Endothelial cell of umbilical vein (primary cell): Measurements from ENCODE around the gene SLC25A34. TPM values are rescaled to one million over a fixed set of nuclear protein-coding genes. Genes with fewer than 3 reads are reported as not detected.

ENCODE experiments used
- BruUV-seq: library from RNA; stranded (reverse); fragments of 400-500 nt; replicated peaks from 2 replicates; lab custom pipeline; 2021; lab: Mats Ljungman, UMichigan
- CTCF ChIA-PET: fragments of 300-600, 350-600 bp; sonication (Branson Sonifier 250); formaldehyde crosslinking; loops from one replicate; lab custom pipeline; 2021; ENCODE audit warnings: antibody characterized with exemption, inconsistent platforms; lab: Charles Lee
- POLR2A ChIA-PET: fragments of 300-600, 350-600 bp; sonication (Branson Sonifier 250); formaldehyde crosslinking; loops from one replicate; lab custom pipeline; 2021; ENCODE audit warnings: antibody characterized with exemption, inconsistent platforms; lab: Charles Lee
- DNase-seq: peaks from one replicate; pipeline ENCODE4 v3.0.0-alpha.2; 2011; ENCODE audit warnings: low read depth, low spot score
- FAIRE-seq: peaks from 2 replicates; lab custom pipeline; 2011; peaks lifted over from hg19 to GRCh38; lab: Jason Lieb, UNC
- H2AFZ ChIP-seq: 2 replicates; pipeline ENCODE4 v1.6.0; 2012; ENCODE audit warnings: low read depth, low read length, control low read depth, inconsistent platforms
- H3K27ac ChIP-seq: 2 replicates; pipeline ENCODE4 v1.5.1; 2011; ENCODE audit warnings: low read depth, mild to moderate bottlenecking, control low read depth, low read length, moderate library complexity; ENCODE audit not compliant: insufficient read depth
- H3K27me3 ChIP-seq, 2 experiments: 2 replicates each; pipeline versions ENCODE4 v1.6.0 to v1.6.1; 2011; ENCODE audit warnings: low read length in 2 of 2, mixed read lengths in 1 of 2; ENCODE audit not compliant: control insufficient read depth in 2 of 2, insufficient read depth in 2 of 2
- H3K36me3 ChIP-seq, 2 experiments: 2 replicates in 1 of 2; 3 replicates in 1 of 2; pipeline ENCODE4 v1.5.1; 2011; ENCODE audit warnings: low read length in 2 of 2, mild to moderate bottlenecking in 1 of 2, moderate library complexity in 1 of 2; ENCODE audit not compliant: control insufficient read depth in 2 of 2, insufficient read depth in 2 of 2; ENCODE audit errors: extremely low read depth in 1 of 2
- H3K4me1 ChIP-seq: 3 replicates; pipeline ENCODE4 v1.5.1; 2011; ENCODE audit warnings: mild to moderate bottlenecking, low read length; ENCODE audit not compliant: control insufficient read depth, insufficient read depth; ENCODE audit errors: extremely low read depth
- H3K4me2 ChIP-seq: 2 replicates; pipeline ENCODE4 v1.6.1; 2011; ENCODE audit warnings: low read length, control low read depth, mixed read lengths; ENCODE audit not compliant: insufficient read depth
- H3K4me3 ChIP-seq, 3 experiments: fragments of 200-600 bp in 1 of 3; sonication (generic), shearing (Covaris generic) in 1 of 3; replicated peaks in 1 of 3; 2 replicates each; pipeline ENCODE4 v1.5.1; 2011 to 2016; ENCODE audit warnings: control low read depth in 3 of 3, low read length in 3 of 3, mild to moderate bottlenecking in 2 of 3, inconsistent platforms in 1 of 3, low read depth in 1 of 3, moderate library complexity in 1 of 3; ENCODE audit not compliant: insufficient read depth in 1 of 3
- H3K79me2 ChIP-seq: 2 replicates; pipeline ENCODE4 v1.6.0; 2012; ENCODE audit warnings: low read length, inconsistent platforms; ENCODE audit not compliant: control insufficient read depth, insufficient read depth
- H3K9ac ChIP-seq: replicated peaks from 2 replicates; pipeline ENCODE3; 2011; ENCODE audit warnings: low read length, control low read depth; ENCODE audit not compliant: insufficient read depth; ENCODE audit errors: extremely low read depth
- H3K9me1 ChIP-seq: replicated peaks from 3 replicates; pipeline ENCODE4 v1.6.0; 2011; ENCODE audit warnings: mild to moderate bottlenecking, low read length; ENCODE audit not compliant: control insufficient read depth, insufficient read depth; ENCODE audit errors: extremely low read depth
- H3K9me3 ChIP-seq: replicated peaks from 2 replicates; pipeline ENCODE4 v1.5.1; 2012; ENCODE audit warnings: low read length, inconsistent platforms; ENCODE audit not compliant: control insufficient read depth, insufficient read depth
- H4K20me1 ChIP-seq: replicated peaks from 2 replicates; pipeline ENCODE3; 2011; ENCODE audit warnings: mild to moderate bottlenecking, low read length; ENCODE audit not compliant: control insufficient read depth, insufficient read depth; ENCODE audit errors: extremely low read depth
- EZH2 ChIP-seq: IDR thresholded peaks from 2 replicates; pipeline ENCODE4 v1.6.1; 2012; ENCODE audit warnings: borderline replicate concordance, low read depth, mild to moderate bottlenecking, moderate library complexity, low read length, inconsistent platforms; ENCODE audit not compliant: severe bottlenecking
- GATA2 ChIP-seq: IDR thresholded peaks from 2 replicates; pipeline ENCODE4 v1.7.0; 2011; ENCODE audit warnings: low read depth, mild to moderate bottlenecking, moderate library complexity, mixed read lengths, low read length; ENCODE audit not compliant: insufficient read length, insufficient read depth
- MYC ChIP-seq: IDR thresholded peaks from one replicate; pipeline ENCODE4 v1.6.1; 2011; ENCODE audit warnings: mild to moderate bottlenecking, low read depth, low read length
- POLR2A ChIP-seq: IDR thresholded peaks from 2 replicates; pipeline ENCODE4 v1.6.1; 2012; ENCODE audit warnings: low read depth, mild to moderate bottlenecking, control low read depth, low read length
- POLR2AphosphoS5 ChIP-seq: IDR thresholded peaks from 2 replicates; pipeline ENCODE4 v1.6.1; 2012; ENCODE audit warnings: low read depth, mild to moderate bottlenecking, control low read depth, low read length, moderate library complexity; ENCODE audit not compliant: insufficient read depth
- dilution Hi-C: fragments of 300-500 bp; cut with MboI; formaldehyde crosslinking; loops from one replicate; pipeline ENCODE4 v1.15.0; 2019; ENCODE audit warnings: low sequenced_read_pairs; ENCODE audit not compliant: extremely low pct_ligation_motif_present
- intact Hi-C: fragments of 100-400 bp; cut with micrococcal nuclease; formaldehyde crosslinking; loops from one replicate; pipeline ENCODE4 v1.10.0; 2022
- polyA plus RNA-seq, 4 experiments: library from polyadenylated mRNA; depleted of rRNA in 3 of 4; stranded (reverse) in 3 of 4; unstranded in 1 of 4; fragments of >200 nt; gene quantifications; 2 replicates each; pipeline versions ENCODE4 v1.2.1 to v1.2.3, GENCODE V29; 2011 to 2012; ENCODE audit warnings: missing spikeins in 1 of 4
- total RNA-seq: library from RNA; stranded (reverse); gene quantifications from 2 replicates; pipeline ENCODE4 v1.2.3, GENCODE V29; 2021

Gene SLC25A34
- total and polyA plus RNA-seq, 2 donors (not counting 3 experiments of a cell fraction or from before 2014, with no cell fraction given): 0.90 to 1.1 TPM

- no peak for TF ChIP-seq GATA2
- TF ChIP-seq POLR2AphosphoS5: peak; percentile 61
- TF ChIP-seq POLR2A: peak; percentile 30
- Histone ChIP-seq H3K4me3 (no peak overlapping the region), H2AFZ (no peak overlapping the region), H3K79me2 (peaks cover 84% of the 10 kb centered on the region), H3K4me1 (peaks cover 40% of the 10 kb centered on the region), H3K4me2 (no peak overlapping the region), H3K36me3 (peaks cover 30 to 53% of the 10 kb centered on the region in 2 experiments), H3K9ac (no peak overlapping the region), H3K9me1 (no peaks in the 10 kb centered on the region), H4K20me1 (no peaks in the 10 kb centered on the region), H3K9me3 (no peaks in the 10 kb centered on the region), H3K27ac (peak overlapping the region; percentile 30), H3K27me3 (no peaks in the 10 kb centered on the region)
- POLR2A ChIA-PET: interaction anchor here (0.7 to 1.2 kb wide), 3 partner anchors 9 to 16 kb away, joined by 3 to 4 read pairs (median 3); no protein-coding TSS in a partner anchor
- CTCF ChIA-PET: interaction anchor here (0.6 to 1.5 kb wide), 5 partner anchors 8 to 26 kb away, joined by 3 to 8 read pairs (median 3); no protein-coding TSS in a partner anchor
- no peak for DNase-seq
- FAIRE-seq: peak; percentile 49
- no TSS peak for BruUV-seq
- intact Hi-C loops: no loop called here
- dilution Hi-C loops: no loop called here
These were observed 29.6 kb downstream of the SLC25A34 start for GRCh38 chr1:15765495-15766194.

- Histone ChIP-seq H3K9ac (no peak overlapping the region), H3K79me2 (peaks cover 73% of the 10 kb centered on the region), H3K4me1 (peaks cover 20% of the 10 kb centered on the region), H4K20me1 (no peaks in the 10 kb centered on the region), H3K9me1 (no peaks in the 10 kb centered on the region), H3K27ac (no peak overlapping the region), H3K27me3 (no peaks in the 10 kb centered on the region), H3K9me3 (no peaks in the 10 kb centered on the region), H3K4me3 (no peak overlapping the region), H3K36me3 (peaks cover 43 to 63% of the 10 kb centered on the region in 2 experiments), H3K4me2 (no peak overlapping the region), H2AFZ (no peak overlapping the region)
- intact Hi-C loops: no loop called here
- CTCF ChIA-PET: no interaction called here
- BruUV-seq: no TSS peak
- dilution Hi-C loops: no loop called here
- POLR2A ChIA-PET: no interaction called here
- no peak for DNase-seq
- TF ChIP-seq POLR2A (no peak), GATA2 (no peak), MYC (no peak), EZH2 (no peak)
- FAIRE-seq: no peak
These were observed 31.9 kb downstream of the SLC25A34 start for GRCh38 chr1:15767941-15768340.
